GM18870 (cell line): ENCODE measurements around the gene DHCR7.

Experiments used
- ATAC-seq: cut with Tn5 transposase; IDR thresholded peaks from one replicate; pipeline ENCODE4 v1.9.1; 2021; ENCODE audit warnings: moderate library complexity; ENCODE audit not compliant: unreplicated experiment

The DHCR7 gene

GRCh38 chr11:71458146-71459070 lies 10.2 kb upstream of the DHCR7 start:
- no peak for ATAC-seq

GRCh38 chr11:71456831-71457230 lies 8.6 kb upstream of the DHCR7 start:
- no peak for ATAC-seq

GRCh38 chr11:71456294-71456693 lies 8.1 kb upstream of the DHCR7 start:
- ATAC-seq: no peak

GRCh38 chr11:71454470-71455113 lies 6.4 kb upstream of the DHCR7 start:
- ATAC-seq: no peak

GRCh38 chr11:71453918-71454304 lies 5.7 kb upstream of the DHCR7 start:
- ATAC-seq: no peak

GRCh38 chr11:71453037-71453917 lies 5.1 kb upstream of the DHCR7 start, which contains the start of gene NADSYN1:
TSS of gene NADSYN1 (plus strand) at chr11:71453203. CDS start at chr11:71453297, 94 bp downstream.
- peak; percentile 39 for ATAC-seq

- ATAC-seq: no peak
Measured at GRCh38 chr11:71452199-71453036, 4.2 kb upstream of the DHCR7 start.

- no peak for ATAC-seq
Measured at GRCh38 chr11:71451596-71452198, 3.5 kb upstream of the DHCR7 start.

GRCh38 chr11:71450939-71451338 lies 2.7 kb upstream of the DHCR7 start:
- ATAC-seq: no peak

- ATAC-seq: no peak
Measured at GRCh38 chr11:71450507-71450906, 2.3 kb upstream of the DHCR7 start.

- ATAC-seq: no peak
Measured at GRCh38 chr11:71449596-71449995, 1.4 kb upstream of the DHCR7 start.

- no peak for ATAC-seq
Measured at GRCh38 chr11:71447791-71448256, 369 bp downstream of the DHCR7 start.

- ATAC-seq: no peak
Measured at GRCh38 chr11:71446942-71447688, 1.1 kb downstream of the DHCR7 start.

- ATAC-seq: no peak
Measured at GRCh38 chr11:71446150-71446549, 2.0 kb downstream of the DHCR7 start.

- no peak for ATAC-seq
Measured at GRCh38 chr11:71444811-71445210, 3.4 kb downstream of the DHCR7 start.

- ATAC-seq: no peak
Measured at GRCh38 chr11:71443736-71444445, 4.3 kb downstream of the DHCR7 start.

GRCh38 chr11:71442880-71443279 lies 5.3 kb downstream of the DHCR7 start:
- ATAC-seq: no peak

GRCh38 chr11:71442123-71442522 lies 6.1 kb downstream of the DHCR7 start:
- ATAC-seq: no peak
